Activated CD4-positive, alpha-beta T cell treated with anti-CD3 and anti-CD28 coated beads for 4 hours (primary cell): ENCODE results near the gene CH25H.
"Not testable (repeated sequence)": the region's sequence is repeated elsewhere in the genome, so short reads cannot be mapped to it uniquely, and the experiment has no call there.

Experiments
- DNase-seq, 2 donors: peaks; one replicate each; pipeline ENCODE4 v3.0.0-alpha.2; 2020

CH25H gene

GRCh38 chr10:89207181-89207800 lies at the start of gene CH25H:
CH25H (minus strand) TSS chr10:89207317; CDS start chr10:89207292, 25 bp downstream.
- DNase-seq, result peak; percentile 50 to 54

- no peak for DNase-seq
Observed at GRCh38 chr10:89256340-89256739, 49.2 kb upstream of the CH25H start.

DNA sequence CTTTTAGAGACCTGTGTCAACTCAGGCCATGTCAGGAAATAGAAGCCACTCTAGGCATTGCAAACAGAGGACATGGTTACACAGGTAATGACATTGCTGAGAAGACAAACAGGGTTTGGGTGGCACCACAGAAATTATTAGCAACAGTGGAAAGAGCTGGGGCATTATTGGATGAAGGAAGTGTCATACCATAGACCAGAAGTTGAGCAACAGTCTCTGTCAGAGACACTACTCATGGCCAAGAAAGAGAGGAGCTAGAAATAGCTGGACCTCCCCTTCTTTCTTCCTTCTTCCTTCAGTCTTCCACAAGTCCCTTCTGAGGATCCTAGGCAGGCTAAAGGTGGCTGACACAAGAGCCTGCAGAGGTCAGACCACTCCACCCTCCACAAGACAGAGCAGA lies 48.7 kb upstream of the CH25H start:
- DNase-seq, result no peak

- DNase-seq, result not testable (repeated sequence)
Observed at GRCh38 chr10:89255091-89255579, 48.0 kb upstream of the CH25H start.

GRCh38 chr10:89252225-89252585 lies 45.1 kb upstream of the CH25H start:
- DNase-seq, result no peak

DNA sequence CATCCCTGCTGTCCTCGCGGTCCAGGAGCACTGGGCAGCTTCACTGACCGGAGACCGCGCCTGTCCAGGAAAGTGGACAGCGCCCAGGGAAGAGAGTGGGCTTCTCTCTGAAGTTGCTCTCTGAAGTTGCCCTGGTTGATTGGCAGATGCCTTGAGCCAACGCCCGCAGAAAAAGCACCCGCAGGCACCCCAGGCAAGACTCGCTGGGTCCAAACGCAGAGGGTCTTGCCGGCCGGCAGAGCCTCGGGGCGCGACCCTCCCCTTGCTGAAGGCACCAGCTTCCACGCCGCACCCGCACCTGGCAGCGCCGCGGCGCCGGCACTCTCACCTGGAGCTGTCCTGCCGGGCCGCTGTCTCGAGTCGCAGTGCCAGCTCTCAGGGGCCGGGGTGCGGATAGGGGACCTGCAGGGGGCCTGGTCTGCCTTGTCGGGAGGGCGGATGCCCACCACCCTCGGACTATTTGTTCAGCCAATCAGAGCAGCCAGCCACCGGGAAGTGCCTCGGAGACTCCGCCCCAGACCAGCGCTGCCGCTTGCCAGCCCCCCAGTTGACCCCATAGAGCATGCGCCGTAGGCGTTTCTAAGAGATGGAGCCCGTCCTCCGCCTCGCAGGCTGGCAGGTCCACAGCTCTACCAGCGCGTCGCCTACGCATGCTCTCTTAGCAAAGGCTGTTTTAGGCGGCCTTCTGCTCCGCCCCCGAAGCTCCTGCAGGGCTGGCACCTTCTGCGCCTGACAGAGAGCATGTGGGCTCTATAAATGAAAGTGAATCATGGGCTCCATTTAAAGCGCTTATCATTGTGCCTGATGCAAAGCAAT lies 44.5 kb upstream of the CH25H start, which contains the start of gene LIPA:
LIPA (minus strand) TSS at position 367 of the 816 bp plus-strand sequence. CDS start 4,127 bp downstream, outside the sequence.
- DNase-seq, result peak; percentile 94 to 98

DNA sequence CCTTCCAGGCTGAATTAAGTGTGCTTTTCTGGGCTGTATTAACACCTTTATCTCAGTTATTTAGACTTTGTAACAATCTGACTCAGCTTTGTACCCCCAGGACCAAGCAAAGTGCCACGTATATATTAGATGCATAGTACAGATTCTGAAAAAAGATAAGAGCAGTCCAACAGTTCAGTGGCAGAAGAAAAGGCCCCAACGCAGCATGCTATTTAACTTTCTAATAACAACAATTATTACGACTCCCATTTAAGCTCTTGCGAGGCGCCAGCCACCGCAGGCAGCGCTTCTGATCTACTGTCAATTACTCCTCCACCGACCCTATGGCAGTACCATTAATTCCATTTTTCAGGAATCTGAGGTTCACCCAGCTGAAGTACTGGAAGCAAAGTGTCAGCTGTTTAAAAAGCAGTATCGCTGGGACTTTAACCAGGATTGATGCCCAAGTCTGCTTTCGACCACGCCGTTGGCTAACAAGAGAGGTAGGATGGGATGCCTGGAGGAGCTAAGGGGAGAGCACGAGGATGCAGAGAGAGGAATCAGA lies 43.8 kb upstream of the CH25H start:
- no peak for DNase-seq

GRCh38 chr10:89248990-89249389 lies 41.9 kb upstream of the CH25H start:
- no peak for DNase-seq

DNA sequence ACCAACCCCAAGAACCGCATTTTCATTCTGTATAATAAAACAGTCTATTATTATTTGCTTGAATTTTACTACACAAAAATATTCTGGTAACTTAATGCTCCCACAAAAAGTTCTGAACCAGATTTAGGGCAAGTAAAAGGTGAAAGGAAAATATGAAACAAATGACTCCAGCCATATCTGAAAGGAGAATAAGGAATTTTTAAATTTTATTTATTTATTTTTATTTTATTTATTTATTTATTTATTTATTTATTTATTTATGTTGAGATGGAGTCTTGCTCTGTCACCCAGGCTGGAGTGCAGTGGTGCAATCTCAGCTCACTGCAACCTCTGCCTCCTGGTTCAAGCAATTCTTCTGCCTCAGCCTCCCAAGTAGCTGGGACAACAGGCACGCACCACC lies 40.5 kb upstream of the CH25H start:
- DNase-seq, result not testable (repeated sequence)

DNA sequence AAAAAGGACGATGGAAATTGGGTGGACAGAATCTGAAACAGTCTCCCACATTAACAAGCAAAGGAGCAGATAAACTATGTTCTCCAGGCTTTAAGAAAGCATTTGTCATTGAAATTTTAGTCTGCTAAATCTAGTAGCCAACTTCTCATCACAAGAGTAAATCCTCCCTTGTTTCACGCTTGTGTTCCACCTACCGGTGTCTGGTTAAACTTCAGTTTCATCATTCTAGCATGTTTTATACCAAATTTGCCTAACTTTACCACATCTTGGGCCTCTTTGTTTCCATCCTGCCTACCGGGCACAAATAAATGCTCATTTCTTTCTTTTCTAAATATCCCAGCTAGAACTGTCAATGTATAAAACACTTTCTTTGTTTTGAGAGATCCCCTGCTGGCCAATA lies 38.7 kb upstream of the CH25H start:
- no peak for DNase-seq

GRCh38 chr10:89242840-89243568 lies 35.9 kb upstream of the CH25H start:
- no peak for DNase-seq

DNA sequence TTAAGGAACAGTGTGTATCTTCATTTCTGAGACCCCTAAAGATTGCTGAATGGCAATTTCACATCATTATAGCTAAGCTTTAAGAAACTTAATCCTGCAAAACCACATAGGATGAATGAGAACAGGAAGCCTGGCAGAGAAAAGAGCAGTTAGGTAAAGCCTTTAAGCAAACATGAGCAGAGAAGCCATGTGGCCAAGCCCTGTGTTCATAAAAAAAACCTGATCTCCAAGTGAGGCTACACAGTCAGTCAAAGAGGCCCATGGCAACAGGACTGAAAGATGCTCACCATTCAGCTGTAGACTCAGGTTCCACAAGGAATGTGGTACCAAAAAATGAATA lies 35.2 kb upstream of the CH25H start:
- DNase-seq, result no peak

- DNase-seq, result no peak
Observed at GRCh38 chr10:89241486-89242344, 34.6 kb upstream of the CH25H start.

- no peak for DNase-seq
Observed at GRCh38 chr10:89241026-89241425, 33.9 kb upstream of the CH25H start.

GRCh38 chr10:89240519-89240918 lies 33.4 kb upstream of the CH25H start:
- no peak for DNase-seq

GRCh38 chr10:89238956-89239644 lies 32.0 kb upstream of the CH25H start:
- no peak for DNase-seq

GRCh38 chr10:89237849-89238248 lies 30.7 kb upstream of the CH25H start:
- DNase-seq, result no peak

GRCh38 chr10:89236226-89236797 lies 29.2 kb upstream of the CH25H start:
- no peak for DNase-seq

- no peak for DNase-seq
Observed at GRCh38 chr10:89235073-89235798, 28.1 kb upstream of the CH25H start.

GRCh38 chr10:89233033-89233432 lies 25.9 kb upstream of the CH25H start:
- DNase-seq, result no peak

GRCh38 chr10:89228962-89229361 lies 21.8 kb upstream of the CH25H start:
- no peak for DNase-seq
